K562 (cell line): ENCODE measurements around the gene DPH1. TPM values are rescaled to one million over a fixed set of nuclear protein-coding genes. Genes with fewer than 3 reads are reported as not detected.

ENCODE experiments used
- ATAC-seq: fragments of 200-7000 bp; cut with Tn5 transposase; 3 replicates; pipeline ENCODE4 v1.9.1; 2020; ENCODE audit warnings: moderate library complexity
- BruUV-seq: library from RNA; stranded (reverse); fragments of 400-500 nt; replicated peaks from 2 replicates; lab custom pipeline; 2021; lab: Mats Ljungman, UMichigan
- CTCF ChIA-PET: fragments of 300-600 bp; formaldehyde crosslinking; extraction: SDS; loops from one replicate; lab custom pipeline; 2021; ENCODE audit warnings: low intra/inter-chr PET ratio; lab: Yijun Ruan, JAX
- POLR2A ChIA-PET: fragments of 300-600, 350-650 bp; sonication (Branson Sonifier 250); formaldehyde crosslinking; extraction: SDS; loops from one replicate; lab custom pipeline; 2021; ENCODE audit warnings: antibody characterized with exemption, inconsistent platforms; lab: Yijun Ruan, JAX
- DNase-seq, 4 experiments: peaks; one replicate each; pipeline versions ENCODE4 v3.0.0 to v3.0.0-alpha.2; 2011 to 2018; ENCODE audit warnings: low spot score in 3 of 4, mixed read lengths in 3 of 4; ENCODE audit errors: extremely low read depth in 1 of 4
- FAIRE-seq: peaks from 2 replicates; lab custom pipeline; 2011; peaks lifted over from hg19 to GRCh38; lab: Jason Lieb, UNC
- H2AFZ ChIP-seq: 2 replicates; pipeline ENCODE4 v1.6.0; 2011; ENCODE audit warnings: low read depth, low read length, control low read depth, inconsistent platforms
- H3K27ac ChIP-seq: fragments of 200-600 bp; 3 replicates; pipeline ENCODE4 v1.8.0; 2011; ENCODE audit warnings: low read depth, mild to moderate bottlenecking, control low read depth, inconsistent platforms, low read length, moderate library complexity, mixed read lengths; ENCODE audit errors: extremely low read depth
- H3K27me3 ChIP-seq, 2 experiments: fragments of 300-600 bp in 1 of 2; 2 replicates in 1 of 2; 3 replicates in 1 of 2; pipeline versions ENCODE4 v1.6.0 to v1.8.0; 2011; ENCODE audit warnings: inconsistent platforms in 2 of 2, low read length in 2 of 2, mild to moderate bottlenecking in 1 of 2, mixed read lengths in 1 of 2, moderate library complexity in 1 of 2; ENCODE audit not compliant: control insufficient read depth in 2 of 2, insufficient read depth in 2 of 2
- H3K36me3 ChIP-seq: fragments of 300-600 bp; 3 replicates; pipeline ENCODE4 v1.8.0; 2011; ENCODE audit warnings: mild to moderate bottlenecking, low read length, inconsistent platforms; ENCODE audit not compliant: control insufficient read depth, insufficient read depth
- H3K4me1 ChIP-seq, 2 experiments: fragments of 200-600 bp in 1 of 2; replicated peaks in 1 of 2; 2 replicates in 1 of 2; 3 replicates in 1 of 2; pipeline versions ENCODE4 v1.5.1 to v1.8.0; 2011; ENCODE audit warnings: inconsistent platforms in 2 of 2, low read length in 2 of 2, mild to moderate bottlenecking in 1 of 2, mixed read lengths in 1 of 2, moderate library complexity in 1 of 2; ENCODE audit not compliant: control insufficient read depth in 2 of 2, insufficient read depth in 2 of 2
- H3K4me2 ChIP-seq: 2 replicates; pipeline ENCODE4 v1.6.1; 2011; ENCODE audit warnings: low read length, control low read depth, inconsistent platforms, mixed read lengths; ENCODE audit not compliant: insufficient read depth
- H3K4me3 ChIP-seq: fragments of 200-600 bp; sonication (generic), shearing (Covaris generic); 2 replicates; pipeline ENCODE4 v1.5.1; 2016; ENCODE audit warnings: control low read depth, inconsistent platforms
- H3K79me2 ChIP-seq: fragments of 200-600 bp; 3 replicates; pipeline ENCODE4 v1.8.0; 2011; ENCODE audit warnings: low read length, inconsistent platforms; ENCODE audit not compliant: control insufficient read depth, insufficient read depth
- H3K9ac ChIP-seq, 2 experiments: 2 replicates each; pipeline versions ENCODE4 v1.6.0 to v1.6.1; 2011; ENCODE audit warnings: low read depth in 2 of 2, low read length in 2 of 2, control low read depth in 1 of 2, inconsistent platforms in 1 of 2, mild to moderate bottlenecking in 1 of 2, mixed read lengths in 1 of 2; ENCODE audit not compliant: insufficient read depth in 1 of 2
- H3K9me1 ChIP-seq: one replicate; pipeline ENCODE4 v1.6.0; 2011; ENCODE audit warnings: inconsistent platforms, mild to moderate bottlenecking, low read length, moderate library complexity; ENCODE audit not compliant: control insufficient read depth, insufficient read depth
- H3K9me3 ChIP-seq: replicated peaks from 2 replicates; pipeline ENCODE4 v1.5.1; 2011; ENCODE audit warnings: low read depth, low read length, inconsistent platforms; ENCODE audit not compliant: control insufficient read depth, insufficient read depth
- H4K20me1 ChIP-seq: replicated peaks from 2 replicates; pipeline ENCODE4 v1.6.1; 2011; ENCODE audit warnings: low read length, inconsistent platforms, mixed read lengths; ENCODE audit not compliant: control insufficient read depth, insufficient read depth
- ARID3B ChIP-seq: fragments of 250-450 bp; sonication (Bioruptor Pico); IDR thresholded peaks from 2 replicates; pipeline ENCODE4 v1.4.0; 2020; ENCODE audit warnings: borderline replicate concordance
- BRCA1 ChIP-seq, 2 experiments: fragments of 450-650 bp in 1 of 2; sonication (generic) in 1 of 2; formaldehyde crosslinking in 1 of 2; IDR thresholded peaks; 2 replicates each; pipeline versions ENCODE4 v1.5.0 to v1.6.1; 2017 to 2020; ENCODE audit warnings: mild to moderate bottlenecking in 1 of 2, missing genetic modification reagents in 1 of 2
- FOXA3 ChIP-seq, 2 experiments: fragments of 450-650 bp in 1 of 2; sonication (generic) in 1 of 2; formaldehyde crosslinking; IDR thresholded peaks in 1 of 2; conservative IDR thresholded peaks in 1 of 2; 2 replicates each; pipeline versions ENCODE4 v1.4.0 to v1.8.0; 2020 to 2022; ENCODE audit warnings: mild to moderate bottlenecking in 2 of 2, missing genetic modification reagents in 1 of 2
- LCOR ChIP-seq: sonication (generic); formaldehyde crosslinking; IDR thresholded peaks from 2 replicates; pipeline ENCODE4 v1.8.0; 2022; ENCODE audit warnings: mild to moderate bottlenecking, missing genetic modification reagents
- MXI1 ChIP-seq: IDR thresholded peaks from 2 replicates; pipeline ENCODE4 v1.6.1; 2011; ENCODE audit warnings: low read depth, mild to moderate bottlenecking, improper control_type of control experiment, low read length
- MYNN ChIP-seq, 2 experiments: sonication (generic); formaldehyde crosslinking in 1 of 2; IDR thresholded peaks; 2 replicates each; pipeline versions ENCODE4 v1.5.0 to v1.6.1; 2016 to 2020; ENCODE audit warnings: antibody characterized with exemption in 1 of 2, missing genetic modification reagents in 1 of 2
- POLR2G ChIP-seq: fragments of 200-400 bp; formaldehyde crosslinking; IDR thresholded peaks from 2 replicates; pipeline ENCODE4 v1.6.1; 2017; ENCODE audit warnings: low read depth, mild to moderate bottlenecking, antibody characterized with exemption, low read length, moderate library complexity
- RCOR1 ChIP-seq, 2 experiments: IDR thresholded peaks; 2 replicates each; pipeline ENCODE4 v1.6.1; 2012; ENCODE audit warnings: low read depth in 2 of 2, low read length in 2 of 2, borderline replicate concordance in 1 of 2, improper control_type of control experiment in 1 of 2
- SAFB ChIP-seq: fragments of 200-400 bp; formaldehyde crosslinking; IDR thresholded peaks from 2 replicates; pipeline ENCODE4 v1.6.1; 2017; ENCODE audit warnings: low read depth, low read length, borderline replicate concordance
- THRA ChIP-seq: fragments of 450-650 bp; IDR thresholded peaks from 2 replicates; pipeline ENCODE4 v1.6.1; 2017; ENCODE audit warnings: mild to moderate bottlenecking, moderate library complexity
- TRIM24 ChIP-seq, 2 experiments: fragments of 450-650 bp; IDR thresholded peaks; 2 replicates each; pipeline ENCODE4 v1.6.1; 2016
- ZBTB33 ChIP-seq: sonication (generic); formaldehyde crosslinking; IDR thresholded peaks from 2 replicates; pipeline ENCODE4 v1.8.1; 2023; ENCODE audit warnings: mild to moderate bottlenecking, missing genetic modification reagents
- WGBS: fragments of 100-300 bp; shearing (Covaris generic); methylation state at CpG from one replicate; pipeline ENCODE4 v1.1.6; 2016; ENCODE audit warnings: low coverage, mixed read lengths; ENCODE audit not compliant: insufficient coverage; ENCODE audit errors: missing lambda C conversion rate; 5-methylcytosine and 5-hydroxymethylcytosine counted together
- in situ Hi-C: fragments of 300-500 bp; cut with MboI; formaldehyde crosslinking; loops from 4 replicates; pipeline ENCODE4 v1.15.0; 2018; ENCODE audit warnings: inconsistent platforms, mixed read lengths
- intact Hi-C: fragments of 100-400 bp; cut with micrococcal nuclease; formaldehyde crosslinking; loops from 2 replicates; pipeline ENCODE4 v1.14.2; 2022
- polyA plus RNA-seq, 8 experiments: library from polyadenylated mRNA; depleted of rRNA in 4 of 8; stranded (reverse) in 5 of 8; unstranded in 3 of 8; fragments of >200 nt; fragmentation: Nextera tagmentation in 2 of 8; fragmentation: Illumina TruSeq in 1 of 8; extraction: Ambion mirVana in 2 of 8; extraction: Trizol in 1 of 8; gene quantifications; 2 replicates each; pipeline versions ENCODE4 v1.2.1 to v1.2.3, GENCODE V29; 2011 to 2014; ENCODE audit warnings: inconsistent platforms in 1 of 8, missing spikeins in 1 of 8
- total RNA-seq, 7 experiments: library from RNA; depleted of rRNA in 6 of 7; stranded (reverse); fragments of >200 nt in 6 of 7; fragmentation: Illumina TruSeq in 2 of 7; extraction: Trizol in 2 of 7; gene quantifications; 2 replicates each; pipeline versions ENCODE4 v1.2.1 to v1.2.3, GENCODE V29; 2011 to 2021; ENCODE audit warnings: low replicate concordance in 1 of 7

The DPH1 gene
- total and polyA plus RNA-seq, 9 of the 15 experiments (the other 6 are each of a cell fraction or from before 2014, with no cell fraction given): 0.42 to 40.6 (median 20.2) TPM

- ChIA-PET CTCF (no interaction called here), POLR2A (interaction anchor here (0.6 to 1.0 kb wide), 2 partner anchors 8 to 27 kb away, joined by 3 read pairs; no protein-coding TSS in a partner anchor)
- no peak overlapping the region for H2AFZ ChIP-seq
- BruUV-seq: no TSS peak
- DNase-seq (no peak), ATAC-seq (no peak), FAIRE-seq (peak; percentile 37)
- no peaks in the 10 kb centered on the region for H3K9me3 ChIP-seq
- H3K9ac ChIP-seq: peak overlapping the region in 1 of 2 experiments; percentile 82; a peak in 2 of 4 replicates
- H3K4me1 ChIP-seq: peaks cover 34 to 46% of the 10 kb centered on the region in 2 experiments
- H3K27ac ChIP-seq: peak overlapping the region; percentile 56; the same call in 2 of the 3 replicates
- no peaks in the 10 kb centered on the region for H3K79me2 ChIP-seq
- 0 out of 2 replicates have a peak overlapping the region, but pooled peaks have one; percentile 14 for H3K4me2 ChIP-seq
- peaks cover 13% of the 10 kb centered on the region; the same call in 2 of the 3 replicates for H3K36me3 ChIP-seq
- no peak overlapping the region for H3K4me3 ChIP-seq
- 82% methylated on average over 6 of the region's 13 CpGs for WGBS
- H4K20me1 ChIP-seq: no peaks in the 10 kb centered on the region; the same call in 1 of the 2 replicates
- intact Hi-C loops (no loop called here), in situ Hi-C loops (no loop called here)
- H3K9me1 ChIP-seq: no peaks in the 10 kb centered on the region
- H3K27me3 ChIP-seq: no peaks in the 10 kb centered on the region
- TF ChIP-seq ARID3B: no peak
- TF ChIP-seq BRCA1 (IDR thresholded peaks at IDR 0.05): no peak
- no peak for TF ChIP-seq BRCA1 (CRISPR knock-in tag; IDR thresholded peaks at IDR 0.05)
- TF ChIP-seq LCOR (CRISPR knock-in tag): no peak
- TF ChIP-seq TRIM24 (IDR thresholded peaks at IDR 0.05): no peak
- TF ChIP-seq THRA: no peak
- TF ChIP-seq ZBTB33 (CRISPR knock-in tag): peak; percentile 50; the same call in 1 of the 2 replicates
- 0 out of 2 replicates have a peak, but pooled peaks have one; percentile 1 for TF ChIP-seq MYNN (IDR thresholded peaks at IDR 0.05)
- TF ChIP-seq MYNN (CRISPR knock-in tag; IDR thresholded peaks at IDR 0.05): no peak
- no peak for TF ChIP-seq POLR2G
- TF ChIP-seq MXI1: no peak
- 0 out of 4 replicates have a peak, but pooled peaks of 1 of the 2 experiments have one; percentile 0 for TF ChIP-seq RCOR1 (IDR thresholded peaks at IDR 0.05; ENCODE audit: borderline replicate concordance in 1 of 2, low read depth in 2 of 2, low read length in 2 of 2)
- TF ChIP-seq FOXA3 (CRISPR knock-in tag; conservative IDR thresholded peaks at IDR 0.05 in 1 of 2, IDR thresholded peaks at IDR 0.05 in 1 of 2): 0 out of 4 replicates have a peak, but pooled peaks of 1 of the 2 experiments have one; percentile 10
- no peak for TF ChIP-seq SAFB
Measured at GRCh38 chr17:2084766-2085647, 55.1 kb downstream of the DPH1 start.
